HG03175 (cell line): Measurements from ENCODE around the gene TENM3.
"Not testable (repeated sequence)": the region's sequence is repeated elsewhere in the genome, so short reads cannot be mapped to it uniquely, and the experiment has no call there.

Experiments
- ATAC-seq: cut with Tn5 transposase; IDR thresholded peaks from one replicate; pipeline ENCODE4 v1.9.1; 2021; ENCODE audit warnings: mild to moderate bottlenecking, moderate library complexity; ENCODE audit not compliant: unreplicated experiment

The TENM3 gene

DNA sequence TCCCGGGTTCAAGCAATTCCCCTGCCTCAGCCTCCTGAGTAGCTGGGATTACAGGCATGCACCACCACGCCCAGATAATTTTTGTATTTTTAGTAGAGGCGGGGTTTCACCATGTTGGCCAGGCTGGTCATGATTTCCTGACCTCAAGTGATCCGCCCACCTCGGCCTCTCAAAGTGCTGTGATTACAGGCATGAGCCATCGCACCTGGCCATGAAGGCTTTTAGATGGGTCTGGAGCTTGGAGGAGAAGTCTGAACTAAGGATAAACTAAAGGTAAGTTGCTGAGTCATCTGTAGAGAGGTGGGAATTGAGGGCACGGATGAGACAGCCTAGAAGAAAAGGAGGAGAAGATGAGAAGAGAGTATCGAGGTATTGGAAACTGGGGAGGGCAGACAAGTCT is at the start of gene TENM3:
TENM3 (plus strand) TSS at position 199 of the 400 bp plus-strand sequence. CDS start 80,619 bp downstream, outside the sequence.
- not testable (repeated sequence) for ATAC-seq

DNA sequence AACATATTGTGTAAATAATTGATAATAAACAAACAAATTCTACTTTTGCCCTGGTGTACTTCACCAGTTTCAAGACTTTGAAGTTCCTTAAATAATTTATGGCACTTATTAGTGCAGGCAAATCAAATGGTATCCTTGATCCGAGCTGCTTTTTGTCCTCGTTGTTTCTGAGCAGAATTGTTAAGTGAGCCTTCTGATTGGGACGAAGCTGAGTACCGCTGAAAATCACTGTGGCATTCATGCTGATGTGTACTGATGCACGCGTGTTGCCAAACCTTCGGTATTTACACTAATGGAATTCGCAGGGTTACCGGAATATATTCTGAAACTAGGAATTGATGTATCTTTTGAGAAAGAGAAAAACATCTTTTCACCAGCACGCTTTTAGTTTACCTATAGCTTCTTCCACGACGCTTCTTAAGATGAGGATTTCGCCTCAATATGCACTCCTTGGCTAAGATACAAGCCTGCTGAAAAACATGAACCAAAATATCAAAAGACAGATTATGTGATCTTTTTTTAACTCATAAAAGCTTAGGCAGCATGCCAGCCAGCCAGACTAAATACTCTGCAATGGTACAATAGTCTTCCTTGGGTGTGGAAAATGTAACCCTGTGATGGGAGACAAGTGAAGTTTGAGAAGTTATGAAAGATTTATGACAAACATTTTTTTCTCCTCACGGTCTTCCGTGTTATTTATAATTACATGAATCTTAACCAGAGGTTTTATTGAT is 48.9 kb upstream of the TENM3 start:
- no peak for ATAC-seq

- no peak for ATAC-seq
Observed at GRCh38 chr4:182197611-182198010, 45.6 kb upstream of the TENM3 start.

- ATAC-seq, result no peak
Observed at GRCh38 chr4:182201871-182202270, 41.3 kb upstream of the TENM3 start.

- no peak for ATAC-seq
Observed at GRCh38 chr4:182202650-182203049, 40.6 kb upstream of the TENM3 start.

DNA sequence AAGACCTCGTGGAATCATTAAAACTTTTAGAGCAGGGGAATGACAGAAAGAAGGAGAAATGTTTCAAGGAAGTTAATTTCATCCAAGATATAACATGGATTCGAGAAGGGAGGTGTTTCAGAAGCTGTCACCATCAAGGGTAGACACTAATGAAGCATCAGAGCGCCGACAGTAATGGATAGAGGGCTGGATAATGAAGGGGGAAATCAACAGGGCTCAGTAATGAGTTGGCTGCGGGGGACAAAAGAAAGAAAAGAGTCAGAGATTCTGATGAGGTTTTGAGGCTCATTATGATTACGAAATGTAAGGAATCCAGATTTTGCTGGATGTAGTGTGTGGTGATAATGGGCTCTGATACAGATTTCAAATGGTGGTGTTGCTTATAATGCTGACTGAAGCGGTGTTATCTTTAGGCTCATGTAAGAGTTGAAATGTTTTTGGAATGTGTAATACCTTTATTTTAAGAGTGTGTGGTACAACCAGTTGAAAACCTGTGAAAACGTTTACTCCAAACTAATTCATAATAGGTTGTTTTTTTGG is 39.3 kb upstream of the TENM3 start:
- no peak for ATAC-seq

DNA sequence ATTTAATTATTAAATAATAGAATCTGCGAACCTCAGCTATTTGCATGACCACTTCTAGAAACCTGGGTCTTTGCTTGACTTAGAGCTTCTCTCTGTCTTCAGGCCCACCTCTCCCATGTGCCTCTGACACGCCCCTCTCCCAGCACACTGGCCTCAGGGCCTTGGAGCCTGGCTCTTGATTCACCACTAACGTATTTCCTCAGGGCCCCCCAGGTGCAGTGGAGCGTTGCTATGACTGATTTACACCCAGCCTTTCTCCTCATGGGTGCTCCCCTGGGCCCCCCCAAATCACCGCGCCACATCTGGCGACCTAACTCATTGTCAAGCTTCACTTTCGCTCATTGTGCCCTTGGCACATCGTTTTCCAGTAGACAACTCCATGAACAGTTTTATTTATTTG is 37.9 kb upstream of the TENM3 start:
- no peak for ATAC-seq

DNA sequence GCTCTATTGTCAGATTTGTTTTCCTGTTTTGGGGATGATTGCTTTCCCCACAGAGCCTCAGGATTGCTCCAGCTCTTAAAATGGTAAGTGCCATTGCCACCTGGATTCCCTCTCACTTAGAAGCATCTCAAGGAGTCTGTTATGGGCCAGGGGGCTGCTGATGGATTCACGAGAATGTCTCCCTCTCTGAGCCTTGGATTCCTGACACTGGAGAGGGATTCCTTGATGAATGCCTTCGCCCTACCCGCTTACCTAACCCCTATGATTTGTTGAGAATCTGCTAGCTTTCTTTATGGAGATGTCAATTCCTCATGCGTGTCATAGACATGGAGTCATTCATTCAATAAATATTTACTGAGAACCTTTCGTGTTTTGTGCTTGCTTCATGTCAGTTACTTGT is 36.9 kb upstream of the TENM3 start:
- ATAC-seq, result no peak

DNA sequence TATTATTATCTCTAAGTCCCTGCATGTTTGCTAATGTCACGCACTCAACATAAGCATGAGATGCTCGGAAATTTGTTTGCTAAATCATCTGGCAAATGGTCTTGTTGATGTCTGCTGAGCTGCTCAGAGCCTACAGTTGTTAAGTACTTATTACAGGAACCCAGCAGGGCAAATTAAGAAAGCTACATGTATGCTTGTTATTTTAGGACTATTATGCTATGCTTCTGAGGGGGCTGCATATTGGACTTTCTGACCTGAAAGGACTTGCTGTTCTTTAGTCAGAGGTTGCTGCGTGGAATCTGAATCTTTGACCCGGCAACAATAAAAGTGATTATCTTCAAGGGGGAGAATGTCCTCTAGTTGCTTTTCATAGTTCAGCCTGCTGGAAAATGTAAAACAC is 36.3 kb upstream of the TENM3 start:
- ATAC-seq, result no peak

DNA sequence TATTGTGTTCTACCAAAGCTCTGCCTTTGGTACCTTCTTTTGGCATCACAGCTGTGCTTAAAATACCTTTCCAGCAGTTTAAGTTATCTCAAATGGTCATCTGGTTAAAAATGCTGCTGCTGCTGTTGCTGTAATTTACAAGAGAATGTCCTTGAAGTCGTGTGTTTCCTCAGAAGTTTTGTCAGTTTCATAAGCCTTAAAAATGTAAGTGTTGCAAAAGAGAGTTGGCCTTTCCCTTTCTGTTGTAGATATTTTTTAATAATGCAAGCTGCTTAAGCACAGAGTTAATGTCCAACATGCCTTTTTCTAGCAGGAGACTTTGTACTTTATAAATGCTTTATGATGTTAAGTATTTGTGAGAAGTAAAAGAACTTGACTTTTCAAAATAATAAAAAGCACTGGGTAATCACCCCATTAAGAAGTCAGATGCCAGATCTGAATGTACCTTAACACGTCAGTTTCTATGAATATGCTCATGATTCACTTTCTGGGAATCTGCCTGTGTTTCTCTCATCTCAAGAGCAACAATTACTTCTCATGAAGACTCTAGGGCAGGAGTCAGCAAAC is 35.3 kb upstream of the TENM3 start:
- ATAC-seq, result no peak

GRCh38 chr4:182208526-182209050 is 34.6 kb upstream of the TENM3 start:
- no peak for ATAC-seq

DNA sequence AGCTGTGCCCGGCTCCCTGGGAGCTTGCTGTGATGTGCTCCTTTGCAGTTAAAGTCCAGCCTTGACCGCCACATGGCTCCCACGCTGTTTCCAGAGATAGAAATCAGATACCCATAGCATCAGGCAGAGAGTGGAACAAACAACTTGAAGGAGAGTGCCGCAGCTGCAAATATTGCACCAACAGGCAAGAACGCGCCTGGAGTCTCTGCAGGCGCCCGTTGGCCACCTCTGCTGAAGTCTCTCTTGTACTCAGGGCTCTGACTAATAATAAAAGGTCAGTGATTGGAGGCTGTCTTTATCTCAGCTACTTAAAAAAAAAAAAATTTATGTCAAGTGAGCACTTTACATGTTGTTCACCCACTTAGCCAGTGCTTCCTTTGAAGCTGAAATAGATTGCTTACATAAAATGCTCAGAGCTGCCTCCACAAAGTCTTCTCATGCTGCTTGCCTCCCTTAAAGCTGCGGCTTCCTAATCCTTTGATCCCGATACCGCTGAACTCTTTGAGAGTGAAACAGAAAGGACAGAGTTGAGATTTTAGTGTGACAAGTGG is 30.9 kb upstream of the TENM3 start:
- no peak for ATAC-seq

DNA sequence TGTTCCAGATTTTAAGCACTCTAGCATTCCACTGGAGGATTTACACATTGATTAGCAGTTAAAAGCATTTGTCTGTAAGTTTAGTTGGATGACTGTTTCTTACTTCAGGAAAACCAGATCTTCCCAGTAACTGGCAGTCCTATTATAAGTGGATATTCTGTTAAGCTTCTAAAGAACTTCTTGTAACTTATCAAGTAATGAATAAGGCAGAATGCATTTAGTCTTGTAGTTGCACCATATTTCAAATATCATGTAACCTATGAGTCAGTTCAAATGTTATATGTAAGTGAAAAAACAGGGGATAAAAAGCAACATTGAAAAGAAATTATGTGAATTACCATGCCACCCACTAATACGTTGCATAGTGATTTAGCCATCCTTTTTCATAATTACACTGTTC is 30.2 kb upstream of the TENM3 start:
- ATAC-seq, result no peak

DNA sequence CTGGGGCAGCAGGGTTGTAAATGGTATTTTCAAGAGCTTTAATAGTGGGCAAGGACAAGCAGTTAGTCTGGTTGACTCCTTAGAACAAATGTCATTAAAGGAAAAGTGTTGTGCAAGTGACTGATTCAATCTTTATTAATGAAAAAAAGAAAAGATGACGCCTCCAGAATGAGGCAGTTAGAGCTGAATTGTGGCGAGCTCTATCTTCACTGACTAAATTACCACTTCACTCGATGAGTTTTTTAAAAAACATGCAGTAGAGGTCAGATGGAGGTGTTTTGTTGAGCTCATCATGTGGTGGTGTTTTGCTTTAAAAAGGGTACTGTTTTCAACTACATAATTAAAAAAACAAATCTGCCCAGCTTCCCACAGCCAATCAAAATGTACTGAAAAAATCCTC is 28.1 kb upstream of the TENM3 start:
- no peak for ATAC-seq

DNA sequence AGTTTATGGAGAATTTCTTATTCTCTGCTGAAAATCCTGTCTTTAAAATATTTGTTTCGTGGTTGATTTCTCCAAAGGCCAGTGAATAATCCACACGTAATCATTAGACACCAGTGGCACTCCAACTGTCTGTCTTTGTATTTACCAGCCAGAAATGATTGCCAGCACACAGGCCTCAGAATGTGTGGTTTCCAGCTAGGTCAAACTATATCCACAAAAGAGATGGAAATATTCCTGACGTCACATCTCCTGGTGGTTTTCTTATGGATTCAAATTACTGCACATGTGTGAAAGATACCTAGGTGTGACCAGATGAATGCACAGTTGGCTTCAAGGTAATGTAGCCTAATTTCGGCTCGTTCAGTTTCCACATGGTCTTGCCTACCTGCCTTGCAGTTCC is 27.2 kb upstream of the TENM3 start:
- no peak for ATAC-seq

DNA sequence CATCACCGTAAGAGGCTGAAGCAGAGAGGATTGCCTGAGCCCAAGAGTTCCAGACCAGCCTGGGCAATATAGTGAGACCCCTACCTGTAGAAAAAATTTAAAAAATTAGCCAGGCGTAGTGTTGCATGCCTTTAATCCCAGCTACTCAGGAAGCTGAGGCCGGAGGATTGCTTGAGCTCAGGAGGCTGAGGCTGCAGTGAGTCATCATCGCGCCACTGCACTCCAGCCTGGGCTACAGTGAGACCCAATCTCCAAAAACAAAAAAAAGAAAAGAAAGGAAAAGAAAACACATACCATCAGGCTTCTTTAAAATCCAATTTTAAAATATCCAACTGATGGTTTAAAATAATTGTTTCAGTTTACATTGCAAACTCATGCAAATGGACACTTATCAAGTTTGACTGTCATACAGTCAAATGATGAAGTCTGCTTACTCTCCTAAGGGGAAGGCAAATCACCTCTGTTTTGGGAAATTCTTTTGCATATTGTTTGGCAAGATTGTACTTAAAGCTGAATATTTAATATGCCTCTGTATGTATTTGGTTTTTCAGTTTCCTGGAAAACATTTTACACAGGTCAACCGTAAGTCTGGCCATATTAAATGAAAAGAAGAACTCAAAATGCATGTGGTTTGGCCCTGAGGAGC is 23.7 kb upstream of the TENM3 start:
- ATAC-seq, result no peak

GRCh38 chr4:182221987-182222386 is 21.2 kb upstream of the TENM3 start:
- no peak for ATAC-seq

DNA sequence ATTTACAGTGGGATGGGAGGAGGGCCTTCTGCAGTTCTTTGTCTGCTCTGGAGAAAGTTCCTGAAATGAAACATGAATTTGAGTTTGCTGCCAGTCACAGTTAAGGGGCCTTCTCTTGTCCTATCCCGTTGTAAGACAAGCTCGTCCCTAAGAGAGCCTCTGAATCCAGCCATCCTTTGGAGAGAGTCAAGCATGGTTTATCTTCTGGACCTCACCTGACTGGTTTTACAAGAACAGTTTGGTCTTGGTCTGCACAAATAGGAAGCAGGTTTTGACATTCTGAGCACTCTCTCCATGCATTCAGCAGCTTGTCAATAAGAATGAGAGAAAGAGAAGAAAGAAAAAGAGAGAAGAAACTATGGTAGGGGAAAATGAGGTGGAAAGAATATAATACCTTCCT is 20.4 kb upstream of the TENM3 start:
- ATAC-seq, result no peak

DNA sequence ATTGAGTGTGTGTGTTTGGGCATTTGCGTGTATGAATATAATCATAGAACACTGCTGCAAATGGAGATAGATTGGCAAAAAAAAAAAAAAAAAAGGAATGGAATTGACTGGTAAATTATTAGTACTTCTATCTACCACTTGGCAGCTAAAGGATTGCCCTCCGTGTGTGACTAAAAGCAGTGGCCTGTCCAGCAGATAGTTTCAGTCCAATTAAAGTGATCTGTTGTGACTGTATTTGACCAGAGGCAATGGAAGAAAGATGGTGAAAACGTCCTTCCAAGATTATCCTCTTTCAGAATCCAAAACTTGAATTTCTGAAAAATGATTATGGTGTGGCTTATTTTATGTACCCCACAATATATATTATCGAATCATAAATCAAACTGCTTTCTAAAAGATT is 19.5 kb upstream of the TENM3 start:
- ATAC-seq, result no peak

GRCh38 chr4:182224192-182224850 is 18.9 kb upstream of the TENM3 start:
- ATAC-seq, result no peak

GRCh38 chr4:182225257-182225852 is 17.8 kb upstream of the TENM3 start:
- ATAC-seq, result no peak
